Stimulated activated naive CD8-positive, alpha-beta T cell treated with anti-CD3 and anti-CD28 coated beads, Interleukin-15, amount 100 ng/mL, for 72 hours (primary cell): ENCODE results near the gene PGS1.

Experiments
- ATAC-seq: fragments of 150-1000 bp; cut with Tn5 transposase; 2 replicates; pipeline ENCODE4 v1.10.0; 2021; ENCODE audit warnings: mild to moderate bottlenecking, moderate library complexity
- DNase-seq, 2 donors: peaks; one replicate each; pipeline ENCODE4 v3.0.0; 2021 to 2022
- H3K27ac Mint-ChIP-seq, 2 donors: one replicate each; pipeline ENCODE4 v1.8.0; 2022; ENCODE audit warnings: mild to moderate bottlenecking in 2 of 2, mixed read lengths in 2 of 2, moderate library complexity in 2 of 2
- H3K27me3 Mint-ChIP-seq: one replicate; pipeline ENCODE4 v1.8.0; 2022; ENCODE audit warnings: mixed read lengths
- H3K4me1 Mint-ChIP-seq: one replicate; pipeline ENCODE4 v1.8.0; 2022; ENCODE audit warnings: mild to moderate bottlenecking, mixed read lengths
- H3K4me3 Mint-ChIP-seq, 2 donors: one replicate each; pipeline ENCODE4 v1.8.0; 2022; ENCODE audit warnings: mild to moderate bottlenecking in 2 of 2, mixed read lengths in 2 of 2, moderate library complexity in 1 of 2
- H3K9me3 Mint-ChIP-seq, 2 donors: one replicate each; pipeline ENCODE4 v1.8.0; 2022; ENCODE audit warnings: mixed read lengths in 2 of 2

The PGS1 gene

DNA sequence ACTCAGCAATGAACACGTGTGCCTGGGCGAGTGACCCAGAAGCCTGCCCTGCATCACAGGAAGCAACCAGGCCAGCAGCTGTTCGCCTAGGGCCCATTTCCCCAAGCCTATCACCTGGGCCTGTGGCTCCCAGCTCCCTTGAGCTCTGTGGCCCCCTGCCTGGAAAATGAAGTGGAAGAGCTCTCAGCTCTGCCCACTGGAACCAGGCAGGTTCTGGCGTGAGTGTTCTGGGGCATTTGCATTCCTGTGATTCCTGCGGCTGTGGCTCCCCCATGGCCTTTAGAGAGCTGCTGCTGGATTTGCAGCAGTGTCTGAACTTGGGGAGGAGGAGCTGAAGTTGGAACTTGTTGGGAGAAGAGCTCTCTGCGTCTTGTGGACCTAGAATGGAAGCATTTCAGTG, 22.8 kb downstream of the PGS1 start:
- no peak overlapping the region for H3K4me3 Mint-ChIP-seq
- H3K9me3 Mint-ChIP-seq: no peaks in the 10 kb centered on the region
- DNase-seq (no peak), ATAC-seq (no peak)
- H3K27me3 Mint-ChIP-seq: no peaks in the 10 kb centered on the region
- H3K27ac Mint-ChIP-seq: peak overlapping the region in 1 of 2 donors; percentile 29
- peaks cover 7% of the 10 kb centered on the region for H3K4me1 Mint-ChIP-seq

DNA sequence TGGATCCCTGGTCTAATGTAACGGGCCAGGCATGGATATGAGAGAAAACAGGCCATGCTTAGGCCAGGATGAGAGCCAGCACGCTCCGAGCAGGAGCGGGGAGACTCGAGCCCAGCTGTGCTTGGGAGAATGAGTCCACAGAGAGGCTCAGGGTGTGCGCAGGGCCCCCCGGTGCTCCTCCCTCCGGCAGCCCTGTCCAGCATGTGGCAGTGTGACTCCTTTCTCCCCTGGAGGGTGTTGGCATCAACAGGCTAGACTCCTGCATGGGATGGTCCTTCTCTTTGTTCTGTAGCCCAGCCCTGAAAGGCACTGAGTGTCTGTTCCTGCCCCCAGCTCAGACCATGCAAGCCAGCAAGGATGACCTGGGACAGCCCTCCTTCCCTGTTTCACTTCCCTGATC, 23.4 kb downstream of the PGS1 start:
- Mint-ChIP-seq H3K27me3 (no peaks in the 10 kb centered on the region), H3K9me3 (no peaks in the 10 kb centered on the region), H3K4me3 (no peak overlapping the region), H3K27ac (peak overlapping the region in 1 of 2 donors; percentile 29), H3K4me1 (peaks cover 14% of the 10 kb centered on the region)
- no peak for DNase-seq
- ATAC-seq: no peak

DNA sequence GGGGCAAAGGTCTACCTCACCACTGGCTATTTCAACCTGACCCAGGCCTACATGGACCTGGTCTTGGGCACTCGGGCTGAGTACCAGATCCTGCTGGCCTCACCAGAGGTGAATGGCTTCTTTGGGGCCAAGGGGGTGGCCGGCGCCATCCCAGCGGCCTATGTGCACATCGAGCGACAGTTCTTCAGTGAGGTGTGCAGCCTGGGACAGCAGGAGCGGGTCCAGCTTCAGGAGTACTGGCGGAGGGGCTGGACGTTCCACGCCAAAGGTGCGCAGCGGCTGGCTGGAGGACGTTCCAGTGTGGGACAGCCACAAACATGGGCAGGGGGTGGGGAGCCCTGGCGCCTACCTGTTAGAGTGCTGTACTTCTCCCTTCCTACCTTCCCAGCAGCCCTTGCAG, 25.4 kb downstream of the PGS1 start:
- H3K27ac Mint-ChIP-seq: peak overlapping the region in 1 of 2 donors; percentile 31
- no peak for ATAC-seq
- no peaks in the 10 kb centered on the region for H3K27me3 Mint-ChIP-seq
- no peak overlapping the region for H3K4me3 Mint-ChIP-seq
- H3K9me3 Mint-ChIP-seq: no peaks in the 10 kb centered on the region
- peaks cover 29% of the 10 kb centered on the region for H3K4me1 Mint-ChIP-seq
- DNase-seq: no peak

DNA sequence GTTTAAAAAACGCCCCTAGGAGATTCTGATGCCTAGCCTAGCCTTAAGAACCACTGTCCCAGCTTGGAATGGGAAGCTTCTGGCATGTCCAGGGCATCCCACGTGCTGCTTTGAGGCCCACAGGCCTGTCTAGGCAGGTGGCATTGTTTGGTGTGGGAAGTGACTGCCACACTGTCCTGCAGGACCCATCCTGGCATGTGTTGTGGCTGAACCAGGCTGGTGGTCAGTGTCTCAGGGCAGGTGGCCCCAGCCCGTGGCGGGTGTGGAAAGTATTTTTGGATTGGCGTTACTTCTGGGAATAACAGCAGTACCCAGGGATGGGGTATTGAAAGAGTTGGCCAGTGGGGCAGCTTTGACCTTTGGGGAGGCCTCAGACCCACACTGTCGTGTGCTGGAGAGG, 27.9 kb downstream of the PGS1 start:
- no peak for DNase-seq
- Mint-ChIP-seq H3K27ac (peak overlapping the region in 1 of 2 donors; percentile 57), H3K27me3 (no peaks in the 10 kb centered on the region), H3K4me1 (peaks cover 42% of the 10 kb centered on the region), H3K9me3 (no peaks in the 10 kb centered on the region), H3K4me3 (no peak overlapping the region)
- ATAC-seq: no peak

DNA sequence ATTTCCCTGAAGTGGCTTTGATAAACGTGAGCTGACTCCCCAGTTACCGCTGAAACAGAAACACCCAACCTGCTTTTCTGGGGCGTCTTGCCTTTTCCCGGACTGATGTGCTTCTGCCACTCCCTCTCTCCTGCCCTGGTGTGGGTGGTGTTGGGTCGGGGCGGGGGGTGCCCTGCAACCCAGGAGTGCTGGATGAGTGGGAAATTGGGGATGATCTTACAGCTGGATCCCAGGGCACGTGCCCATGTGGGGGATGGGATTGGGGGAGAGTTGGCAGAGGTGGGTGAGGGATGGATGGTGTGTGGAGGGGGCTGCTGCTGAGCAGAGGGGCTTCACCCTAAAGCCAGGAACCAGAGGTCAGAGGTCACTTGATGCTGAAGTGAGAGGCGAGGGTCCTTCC, 28.5 kb downstream of the PGS1 start:
- H3K4me1 Mint-ChIP-seq: peaks cover 47% of the 10 kb centered on the region
- no peaks in the 10 kb centered on the region for H3K9me3 Mint-ChIP-seq
- no peaks in the 10 kb centered on the region for H3K27me3 Mint-ChIP-seq
- ATAC-seq: no peak
- DNase-seq: no peak
- peak overlapping the region; percentile 57 to 81 for H3K27ac Mint-ChIP-seq
- H3K4me3 Mint-ChIP-seq: no peak overlapping the region

DNA sequence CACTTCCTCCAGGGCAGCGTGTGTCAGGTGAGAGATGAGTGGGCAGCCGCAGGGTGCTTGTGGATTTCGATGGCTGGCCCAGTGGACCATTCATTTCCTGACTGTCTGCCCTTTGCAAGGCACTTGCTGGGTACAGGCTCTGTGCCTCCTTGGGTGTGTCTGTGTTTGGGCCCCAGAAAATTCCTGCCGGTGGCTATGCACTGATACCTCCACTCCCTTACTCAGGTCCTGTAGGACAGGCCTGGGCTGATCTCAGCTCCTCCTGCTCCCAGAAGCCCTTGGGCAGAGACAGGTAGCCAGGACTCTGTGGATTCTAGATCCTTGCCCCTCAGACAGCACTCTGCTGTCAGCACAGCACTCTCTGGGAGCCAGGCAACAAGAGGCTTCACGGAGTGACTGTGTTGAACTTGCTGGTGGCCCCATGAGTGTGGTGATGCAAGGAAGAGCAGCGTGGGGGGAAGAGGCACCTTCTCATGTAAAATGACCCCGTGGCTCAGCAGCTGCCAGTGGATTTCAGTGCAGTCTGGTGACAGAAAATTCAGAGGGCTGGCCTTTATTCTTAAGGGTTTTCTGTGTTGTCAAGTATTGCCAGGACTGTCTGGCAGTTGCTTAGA, 29.0 kb downstream of the PGS1 start:
- H3K4me3 Mint-ChIP-seq: no peak overlapping the region
- no peaks in the 10 kb centered on the region for H3K9me3 Mint-ChIP-seq
- DNase-seq (no peak), ATAC-seq (no peak)
- H3K27me3 Mint-ChIP-seq: no peaks in the 10 kb centered on the region
- H3K27ac Mint-ChIP-seq: peak overlapping the region; percentile 27 to 61
- H3K4me1 Mint-ChIP-seq: peaks cover 53% of the 10 kb centered on the region

DNA sequence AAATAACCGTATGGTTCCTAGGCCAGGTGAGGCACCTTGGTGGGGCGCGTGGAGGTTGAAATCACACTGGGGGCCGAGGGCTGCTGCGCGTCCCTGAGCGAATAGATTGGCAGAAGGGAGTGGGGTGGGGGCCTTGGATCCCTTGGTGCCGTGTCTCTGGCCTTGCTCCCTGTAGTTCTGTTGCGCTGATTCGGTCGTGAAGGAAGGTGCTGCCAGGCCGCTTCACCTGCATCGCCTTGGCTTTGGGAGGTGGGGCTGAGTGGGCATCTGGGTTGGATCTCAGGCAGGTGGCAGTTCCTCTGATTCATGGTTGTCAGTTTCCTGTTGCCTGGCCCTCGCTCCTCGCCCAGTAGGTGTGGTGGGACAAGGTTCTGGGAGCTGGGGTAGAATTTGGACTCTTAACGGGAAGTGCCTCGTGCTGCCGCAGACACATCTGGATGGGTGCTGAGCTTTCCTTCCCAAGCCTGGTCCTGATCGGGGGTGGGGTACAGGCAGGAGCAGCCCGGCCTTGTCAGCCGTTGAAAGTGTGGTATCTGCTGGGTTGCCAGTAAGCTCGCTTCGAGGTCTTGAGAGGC, 30.1 kb downstream of the PGS1 start:
- no peaks in the 10 kb centered on the region for H3K27me3 Mint-ChIP-seq
- ATAC-seq (no peak), DNase-seq (no peak)
- H3K9me3 Mint-ChIP-seq: no peaks in the 10 kb centered on the region
- H3K4me3 Mint-ChIP-seq: no peak overlapping the region
- peak overlapping the region in 1 of 2 donors; percentile 33 for H3K27ac Mint-ChIP-seq
- peaks cover 64% of the 10 kb centered on the region for H3K4me1 Mint-ChIP-seq

DNA sequence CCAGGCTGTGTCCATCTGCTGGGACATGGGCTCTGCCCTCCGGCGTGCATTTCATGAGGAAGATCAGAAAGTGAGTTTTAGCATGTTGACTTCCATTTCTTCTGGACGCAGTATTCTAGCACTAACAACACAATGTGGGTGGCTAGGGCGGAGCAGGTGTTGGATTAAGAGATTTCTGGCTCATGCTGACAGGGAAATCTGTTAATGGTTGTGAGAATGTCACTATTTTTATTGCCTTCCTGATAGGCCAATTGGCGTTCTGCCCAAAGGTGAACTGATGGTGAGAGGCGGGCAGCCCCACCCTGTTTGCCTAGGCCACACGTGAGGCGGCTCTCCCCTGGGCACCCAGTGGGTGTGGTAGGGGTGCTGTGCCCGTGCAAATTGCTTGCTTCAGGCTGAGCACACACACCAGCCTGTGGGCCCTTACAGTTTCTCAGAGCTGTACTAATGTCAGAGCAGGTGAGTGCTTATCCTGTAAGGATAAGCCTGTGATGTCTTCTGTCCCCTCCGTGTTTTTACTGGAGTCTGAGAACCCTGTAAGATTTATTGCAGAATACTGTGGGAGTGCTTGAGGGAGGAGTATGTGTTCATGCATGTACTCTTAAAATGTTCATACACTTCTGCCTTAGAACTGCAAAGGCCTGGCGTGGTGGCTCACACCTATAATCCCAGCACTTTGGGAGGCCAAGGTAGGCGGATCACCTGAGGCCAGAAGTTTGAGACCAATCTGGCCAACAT, 30.9 kb downstream of the PGS1 start:
- Mint-ChIP-seq H3K27ac (no peak overlapping the region), H3K9me3 (no peaks in the 10 kb centered on the region), H3K4me3 (no peak overlapping the region), H3K27me3 (no peaks in the 10 kb centered on the region), H3K4me1 (peaks cover 72% of the 10 kb centered on the region)
- DNase-seq (no peak), ATAC-seq (no peak)

DNA sequence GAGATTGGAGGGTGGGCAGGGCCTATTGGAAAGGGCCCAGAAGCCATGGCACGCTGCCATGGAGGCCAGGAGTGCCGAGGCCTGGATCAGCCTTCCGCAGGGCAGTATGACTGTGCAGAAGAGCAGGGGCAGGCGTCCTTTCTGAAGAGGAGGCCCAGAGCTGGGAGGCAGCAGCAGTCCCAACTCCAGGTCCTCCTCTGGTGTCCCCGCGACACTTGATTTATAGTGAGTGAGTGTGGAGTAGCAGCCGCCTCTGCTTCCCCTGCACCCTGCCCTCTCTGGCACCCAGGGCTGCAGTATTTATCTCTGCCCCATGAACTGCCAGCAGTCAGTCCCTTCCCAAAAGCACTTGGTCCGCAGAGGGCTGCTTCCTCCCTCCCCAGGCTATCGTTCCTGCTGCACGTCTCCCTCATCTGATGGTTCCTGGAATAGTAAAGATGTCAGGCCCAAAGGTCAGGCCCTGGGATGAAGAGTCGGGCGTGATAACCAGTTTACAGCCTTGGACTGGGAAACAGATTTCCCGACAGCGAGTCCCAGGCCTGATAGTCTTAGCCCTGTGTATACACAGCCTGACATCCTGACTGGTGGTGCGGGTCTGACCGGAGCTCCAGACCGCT, 32.9 kb downstream of the PGS1 start:
- Mint-ChIP-seq H3K4me1 (peaks cover 83% of the 10 kb centered on the region), H3K27ac (peak overlapping the region in 1 of 2 donors; percentile 14), H3K27me3 (no peaks in the 10 kb centered on the region), H3K9me3 (no peaks in the 10 kb centered on the region), H3K4me3 (no peak overlapping the region)
- ATAC-seq: no peak
- no peak for DNase-seq

DNA sequence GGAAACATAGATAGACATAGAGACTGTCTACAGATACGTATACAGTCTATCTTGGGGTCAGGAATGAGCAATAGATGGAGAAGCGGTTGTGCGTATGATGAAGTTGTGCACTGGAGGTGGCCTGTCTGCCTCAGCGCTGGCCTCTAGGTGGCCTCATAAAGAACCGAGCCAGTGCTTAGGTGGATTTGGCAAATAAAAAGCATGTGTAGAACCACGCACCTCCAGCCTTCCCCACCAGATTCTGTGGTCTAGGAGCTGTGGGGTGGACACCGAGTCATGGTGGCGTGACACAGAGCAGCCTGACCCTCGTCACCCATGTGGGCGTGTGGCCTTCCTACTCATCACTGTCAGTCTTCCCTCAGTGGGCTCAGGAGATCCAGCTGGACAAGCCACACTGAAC, 34.0 kb downstream of the PGS1 start:
- H3K9me3 Mint-ChIP-seq: no peaks in the 10 kb centered on the region
- ATAC-seq: peak; percentile 56
- H3K4me1 Mint-ChIP-seq: peaks cover 83% of the 10 kb centered on the region
- H3K27ac Mint-ChIP-seq: peak overlapping the region; percentile 82 to 92
- peak overlapping the region; percentile 76 to 83 for H3K4me3 Mint-ChIP-seq
- peak; percentile 21 to 68 for DNase-seq
- no peaks in the 10 kb centered on the region for H3K27me3 Mint-ChIP-seq

DNA sequence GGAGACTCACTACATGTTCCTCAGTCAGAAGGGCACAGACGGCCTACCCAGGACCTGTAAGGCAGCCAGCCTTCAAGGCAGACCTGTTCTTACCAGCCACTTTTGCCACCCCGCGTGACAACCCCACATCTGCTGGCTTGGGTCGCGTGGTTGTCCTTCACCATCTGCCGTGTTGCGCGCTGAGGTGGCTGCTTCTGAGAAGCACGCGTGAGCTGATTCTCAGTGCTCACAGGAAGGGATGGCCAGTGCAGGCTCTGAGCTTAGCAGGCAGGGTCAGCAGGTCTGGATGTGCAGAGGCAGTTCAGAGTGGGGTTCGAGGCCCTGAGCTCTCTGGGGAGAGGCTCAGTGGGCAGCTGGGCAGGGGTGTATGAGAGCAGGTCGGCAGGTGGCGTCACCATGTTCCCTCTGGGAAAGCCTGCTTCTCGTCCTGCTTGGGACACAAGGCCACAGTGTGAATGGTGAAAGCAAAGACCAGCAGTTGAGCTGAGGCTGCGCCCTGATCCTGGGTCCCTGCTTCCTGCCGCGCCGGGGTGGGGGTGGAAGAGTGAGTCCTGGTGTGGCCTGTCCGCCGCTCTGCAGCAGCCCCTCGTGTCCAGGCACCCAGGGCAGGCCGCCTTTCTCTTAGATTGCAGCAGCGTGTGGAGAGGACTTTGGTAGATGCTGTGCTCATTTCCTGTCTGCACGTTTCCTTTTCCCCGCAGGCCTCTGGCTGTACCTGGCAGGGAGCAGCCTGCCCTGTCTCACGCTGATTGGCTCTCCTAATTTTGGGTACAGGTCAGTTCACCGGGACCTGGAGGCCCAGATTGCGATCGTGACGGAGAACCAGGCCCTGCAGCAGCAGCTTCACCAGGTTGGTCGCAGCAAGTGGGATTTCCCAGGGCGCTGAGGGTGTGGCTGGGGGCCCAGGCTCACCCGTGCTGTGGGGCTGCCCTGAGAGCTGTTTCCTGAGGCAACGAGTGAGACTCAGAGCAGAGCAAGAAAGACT, 36.0 kb downstream of the PGS1 start:
- Mint-ChIP-seq H3K4me1 (peaks cover 77% of the 10 kb centered on the region), H3K27ac (peak overlapping the region; percentile 77 to 94), H3K4me3 (peak overlapping the region; percentile 76 to 83), H3K27me3 (no peaks in the 10 kb centered on the region), H3K9me3 (no peaks in the 10 kb centered on the region)
- peak; percentile 54 to 78 for DNase-seq
- peak; percentile 68 for ATAC-seq

DNA sequence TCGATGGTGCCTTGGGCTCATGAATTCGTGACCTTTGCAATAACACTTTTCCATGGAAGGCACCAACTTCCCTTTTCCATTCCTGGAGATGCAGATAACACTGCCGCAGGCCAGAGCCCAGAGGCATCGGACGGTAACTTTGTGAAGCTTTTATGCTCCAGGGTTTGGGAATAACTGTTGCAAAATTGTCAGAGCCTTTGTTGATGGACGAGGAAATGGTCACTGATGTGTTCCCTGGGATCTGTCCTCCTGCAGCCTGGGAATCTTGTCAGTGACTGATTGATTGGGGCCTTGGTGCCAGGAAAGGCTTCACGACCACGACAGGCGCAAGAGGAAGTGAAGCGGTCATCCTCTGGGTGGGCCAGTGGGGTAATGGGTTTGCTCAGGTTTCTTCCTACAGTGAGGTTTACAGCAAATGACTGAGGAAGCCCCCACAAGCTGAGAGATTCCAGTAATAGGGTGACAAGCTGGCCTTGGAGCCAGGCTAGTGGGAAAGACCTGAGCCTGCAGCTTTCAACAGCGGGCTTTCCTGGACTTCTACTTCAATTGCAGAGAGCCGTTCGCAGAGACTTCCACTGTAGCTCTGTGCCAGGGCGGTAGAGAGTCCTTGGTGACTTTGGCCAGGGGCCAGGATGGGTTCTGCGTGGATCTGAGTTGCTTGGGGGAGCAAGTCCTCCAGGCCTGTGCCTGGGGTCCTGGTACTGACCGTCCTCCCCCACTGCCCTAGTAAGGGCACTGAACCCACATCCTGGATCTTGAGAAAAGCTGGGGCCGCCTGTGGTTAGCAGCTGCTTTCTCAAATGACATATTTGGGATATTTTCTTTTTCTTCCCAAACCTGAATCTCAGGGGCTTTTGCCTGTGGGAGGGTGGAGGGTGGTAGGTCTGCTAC, 37.6 kb downstream of the PGS1 start:
- peak overlapping the region in 1 of 2 donors; percentile 66 for H3K27ac Mint-ChIP-seq
- ATAC-seq (no peak), DNase-seq (no peak)
- peaks cover 83% of the 10 kb centered on the region for H3K4me1 Mint-ChIP-seq
- H3K4me3 Mint-ChIP-seq: peak overlapping the region in 1 of 2 donors; percentile 83
- no peaks in the 10 kb centered on the region for H3K27me3 Mint-ChIP-seq
- H3K9me3 Mint-ChIP-seq: no peaks in the 10 kb centered on the region

DNA sequence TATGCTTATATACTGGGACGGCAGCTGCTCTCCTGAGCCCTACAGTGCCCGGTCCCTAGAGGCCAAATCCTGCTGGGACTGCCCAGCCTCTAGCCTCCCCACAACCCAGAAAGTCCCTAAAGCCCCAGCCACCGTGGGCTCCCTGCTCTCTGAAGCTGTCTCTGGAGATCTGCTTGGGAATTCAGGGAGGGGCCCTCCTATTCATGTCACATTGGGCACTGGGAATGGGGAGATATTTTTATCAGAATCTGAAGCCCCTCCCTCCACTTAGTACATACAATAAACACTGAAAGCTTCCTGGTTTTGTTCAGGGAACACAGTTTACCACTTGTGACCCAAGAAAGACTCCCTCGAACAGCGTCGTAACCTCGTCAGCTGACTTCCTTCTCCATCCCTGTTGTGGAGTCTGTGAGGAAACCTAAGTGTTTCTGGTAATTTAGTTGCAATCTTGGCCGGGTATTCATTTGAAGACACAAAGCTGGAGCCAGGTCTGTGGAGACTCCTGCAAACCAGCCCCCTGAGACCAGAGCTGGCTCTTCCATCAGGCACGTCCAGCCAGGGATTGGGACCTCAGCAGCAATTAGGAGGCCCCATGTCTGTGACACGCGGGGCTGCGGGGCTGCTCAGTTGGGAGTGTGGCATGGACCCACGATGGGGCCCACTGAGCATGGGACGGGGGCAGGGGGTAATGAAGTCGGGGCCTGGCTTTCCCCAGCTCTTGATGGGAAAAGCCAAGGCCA, 38.5 kb downstream of the PGS1 start:
- H3K27me3 Mint-ChIP-seq: no peaks in the 10 kb centered on the region

DNA sequence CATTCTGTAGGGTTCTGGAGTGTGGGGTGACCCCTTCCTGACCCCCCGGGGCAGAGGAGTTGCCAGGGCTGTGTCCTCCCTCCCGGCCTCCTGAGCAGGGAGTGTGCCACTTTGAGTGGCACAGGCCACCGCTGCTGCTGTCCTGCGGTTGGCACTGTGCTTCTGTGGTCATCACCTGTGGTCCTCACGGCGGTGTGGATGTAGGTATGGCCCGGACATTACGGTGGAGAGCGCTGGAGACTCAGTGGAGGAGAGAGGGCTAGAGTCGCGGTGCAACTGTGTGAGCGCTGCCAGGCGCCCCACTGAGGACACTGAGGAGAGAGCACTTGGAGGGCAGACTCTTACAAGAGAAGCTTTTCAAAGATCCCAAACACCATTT, 39.1 kb downstream of the PGS1 start:
- H3K4me3 Mint-ChIP-seq: no peak overlapping the region
- no peaks in the 10 kb centered on the region for H3K9me3 Mint-ChIP-seq
- peaks cover 83% of the 10 kb centered on the region for H3K4me1 Mint-ChIP-seq
- no peaks in the 10 kb centered on the region for H3K27me3 Mint-ChIP-seq
- DNase-seq: no peak
- peak overlapping the region in 1 of 2 donors; percentile 81 for H3K27ac Mint-ChIP-seq
- no peak for ATAC-seq

More for the DNA sequence above, 38.5 kb downstream of the PGS1 start:
- ATAC-seq: no peak
- H3K4me1 Mint-ChIP-seq: peaks cover 83% of the 10 kb centered on the region
- no peaks in the 10 kb centered on the region for H3K9me3 Mint-ChIP-seq
- H3K27ac Mint-ChIP-seq: peak overlapping the region; percentile 66 to 81
- no peak for DNase-seq
- H3K4me3 Mint-ChIP-seq: peak overlapping the region in 1 of 2 donors; percentile 5
